ENCODE data around the gene HMG20A.

The HMG20A gene

DNA sequence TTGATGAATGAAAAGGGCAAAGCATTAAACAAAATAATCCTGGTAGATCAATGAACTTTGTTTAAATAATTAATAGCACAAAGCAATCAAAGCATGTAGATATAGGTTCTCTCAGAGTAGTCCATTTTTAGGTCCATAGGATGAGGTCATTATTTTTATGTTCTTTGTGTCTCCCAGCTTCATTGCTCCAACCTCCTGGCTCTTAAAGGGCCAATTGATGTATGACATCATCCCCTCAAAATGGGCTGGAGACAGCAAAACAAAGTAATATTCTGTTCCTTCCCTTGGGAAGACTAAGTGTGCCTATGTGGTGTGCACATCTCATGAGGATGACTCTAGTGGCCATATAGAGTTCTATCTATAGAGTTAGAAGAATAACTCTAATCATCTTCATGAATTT, 49.5 kb downstream of the HMG20A start:
- no peak for DNase-seq
- intact Hi-C loops (cut with DNase I), result no loop called here

DNA sequence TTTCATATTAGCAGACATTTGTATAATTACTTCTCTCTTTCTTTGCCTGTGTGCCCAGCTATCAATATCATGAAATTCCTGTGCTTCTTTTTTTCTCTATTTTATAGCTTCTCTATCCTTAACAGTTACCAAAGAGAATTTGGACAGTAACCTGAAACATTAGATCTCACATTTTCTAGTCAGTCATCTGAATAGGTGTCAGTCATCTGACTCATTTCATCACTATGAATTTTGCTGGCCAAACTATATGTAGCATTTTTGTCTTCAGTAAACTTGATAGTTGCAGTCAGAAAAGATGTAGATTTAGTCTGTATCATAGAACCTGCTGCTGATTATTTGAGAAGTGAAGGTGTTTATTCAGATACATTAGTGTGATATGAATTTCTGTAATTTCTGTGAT, 52.6 kb downstream of the HMG20A start:
- intact Hi-C loops (cut with DNase I), result no loop called here

DNA sequence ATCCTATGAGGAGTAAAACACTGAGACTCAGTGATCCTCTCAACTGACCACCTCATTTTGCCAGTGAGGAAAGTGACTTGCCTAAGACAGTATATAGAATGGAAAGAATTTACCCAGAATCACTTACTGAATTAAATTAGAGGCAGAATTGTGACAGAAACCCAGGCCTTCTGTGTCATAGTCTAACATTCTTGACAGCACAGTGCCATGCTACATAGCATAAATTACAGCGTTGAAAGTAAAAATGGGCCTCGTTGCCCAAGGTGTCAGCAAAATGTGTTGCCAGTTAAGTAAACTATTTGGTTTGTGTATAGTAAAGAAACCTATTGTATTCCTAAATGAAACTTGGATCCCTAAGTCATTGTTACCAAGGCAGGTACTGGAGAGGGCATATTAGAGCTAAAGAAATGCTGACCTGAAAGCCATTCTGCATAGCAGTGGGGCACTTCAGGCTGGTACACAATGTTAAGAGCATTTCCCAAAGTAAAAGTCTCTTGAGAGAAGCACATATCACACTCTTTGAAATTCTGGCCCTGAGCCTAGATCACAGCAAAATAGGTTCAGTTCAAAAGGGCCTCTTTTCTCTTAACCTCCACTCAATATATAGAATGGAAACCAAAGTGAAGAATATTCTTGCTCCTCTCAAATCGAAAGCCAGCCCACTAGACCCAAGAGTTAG, 53.8 kb downstream of the HMG20A start:
- no peak for DNase-seq
- intact Hi-C loops (cut with DNase I), result no loop called here

More for the DNA sequence above, 52.6 kb downstream of the HMG20A start:
- DNase-seq, result no peak

DNA sequence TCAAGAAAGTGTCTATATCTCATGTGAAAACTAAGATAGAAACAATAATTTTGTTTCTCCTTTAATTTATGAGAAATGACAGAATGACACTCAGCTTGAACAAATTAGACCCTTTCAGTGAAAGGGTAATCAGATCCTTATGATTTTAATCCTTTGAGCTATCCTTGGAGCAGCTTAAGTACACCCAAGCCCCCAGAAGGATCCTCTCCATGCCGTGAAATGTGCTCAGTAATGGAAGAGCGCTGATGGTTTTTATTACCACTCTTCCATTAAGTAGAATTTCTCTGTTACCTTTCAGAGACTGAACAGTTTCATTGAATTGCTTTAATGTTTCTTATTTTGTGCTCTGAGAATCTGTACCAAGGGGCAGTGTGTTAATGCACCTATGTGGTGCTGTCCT, 54.3 kb downstream of the HMG20A start:
- DNase-seq, result no peak
- intact Hi-C loops (cut with DNase I), result no loop called here

DNA sequence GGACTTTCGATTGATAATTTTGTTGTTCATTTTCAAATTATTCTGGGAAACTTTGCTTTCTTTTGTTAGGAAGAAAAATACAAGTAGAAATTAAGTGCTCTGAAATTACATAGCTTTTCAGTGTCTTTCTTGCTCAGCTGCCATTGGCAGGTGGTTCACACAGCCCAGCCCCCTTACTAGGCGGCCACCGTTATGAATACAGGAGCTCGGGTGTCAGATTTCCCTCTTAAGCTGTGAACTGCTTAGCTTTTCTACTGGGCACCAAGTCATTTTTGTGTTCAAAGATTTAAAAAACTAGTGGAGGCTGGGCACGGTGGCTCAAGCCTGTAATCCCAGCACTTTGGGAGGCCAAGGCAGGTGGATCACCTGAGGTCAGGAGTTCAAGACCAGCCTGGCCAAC, 55.2 kb downstream of the HMG20A start:
- intact Hi-C loops (cut with DNase I), result no loop called here
- no peak for DNase-seq

DNA sequence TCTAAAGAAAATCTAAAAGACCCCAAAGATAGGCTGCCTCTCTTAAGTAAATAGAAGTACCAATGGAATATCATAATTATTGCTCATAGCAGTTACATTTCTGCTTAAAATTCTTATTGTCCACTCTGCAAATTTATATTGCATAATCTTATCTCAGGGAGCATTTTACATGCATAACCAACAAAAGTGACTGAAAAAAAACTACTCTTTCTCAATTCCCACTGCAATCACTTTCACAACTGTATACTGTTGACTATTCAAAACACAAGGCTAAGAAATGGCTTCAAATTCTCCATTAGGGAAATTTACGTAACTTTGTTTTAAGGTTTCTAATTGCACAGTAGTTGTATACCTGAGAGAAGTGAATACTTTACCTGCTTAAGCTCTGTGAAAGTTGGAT, 56.3 kb downstream of the HMG20A start:
- intact Hi-C loops (cut with DNase I), result no loop called here
- no peak for DNase-seq

DNA sequence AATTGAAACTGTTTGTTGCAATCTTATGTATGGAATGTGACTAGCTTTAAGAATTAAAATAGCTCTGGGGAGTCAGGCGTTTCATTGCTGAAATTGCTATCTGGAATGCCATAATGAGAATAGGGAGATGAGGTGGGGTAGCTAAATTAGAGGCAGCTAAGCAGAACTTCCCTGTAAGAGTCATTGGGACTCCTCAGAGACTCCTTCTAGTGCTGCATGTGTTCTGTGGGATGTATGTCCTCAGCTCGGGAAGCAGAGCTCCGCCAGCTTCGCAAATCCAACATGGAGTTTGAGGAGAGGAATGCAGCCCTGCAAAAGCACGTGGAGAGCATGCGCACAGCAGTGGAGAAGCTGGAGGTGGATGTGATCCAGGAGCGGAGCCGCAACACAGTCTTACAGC, 57.4 kb downstream of the HMG20A start:
- DNase-seq, result no peak
- intact Hi-C loops (cut with DNase I), result no loop called here

DNA sequence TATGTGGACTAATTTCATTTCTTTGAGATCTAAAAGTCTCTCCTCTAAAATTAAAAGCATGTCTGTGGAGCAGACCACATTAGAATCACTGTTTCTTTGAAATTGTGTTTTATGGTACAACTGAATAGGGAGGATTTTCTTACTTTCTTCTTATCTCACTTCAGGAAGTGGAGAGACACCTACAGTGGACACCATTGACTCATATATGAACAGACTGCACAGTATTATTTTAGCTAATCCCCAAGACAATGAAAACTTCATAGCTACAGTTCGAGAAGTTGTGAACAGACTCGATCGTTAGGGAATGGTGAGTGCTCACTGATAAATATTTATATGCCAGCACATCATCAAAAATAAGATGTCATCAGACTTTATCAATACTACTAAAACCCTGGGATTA, 58.3 kb downstream of the HMG20A start:
- no peak for DNase-seq
- intact Hi-C loops (cut with DNase I), result no loop called here

DNA sequence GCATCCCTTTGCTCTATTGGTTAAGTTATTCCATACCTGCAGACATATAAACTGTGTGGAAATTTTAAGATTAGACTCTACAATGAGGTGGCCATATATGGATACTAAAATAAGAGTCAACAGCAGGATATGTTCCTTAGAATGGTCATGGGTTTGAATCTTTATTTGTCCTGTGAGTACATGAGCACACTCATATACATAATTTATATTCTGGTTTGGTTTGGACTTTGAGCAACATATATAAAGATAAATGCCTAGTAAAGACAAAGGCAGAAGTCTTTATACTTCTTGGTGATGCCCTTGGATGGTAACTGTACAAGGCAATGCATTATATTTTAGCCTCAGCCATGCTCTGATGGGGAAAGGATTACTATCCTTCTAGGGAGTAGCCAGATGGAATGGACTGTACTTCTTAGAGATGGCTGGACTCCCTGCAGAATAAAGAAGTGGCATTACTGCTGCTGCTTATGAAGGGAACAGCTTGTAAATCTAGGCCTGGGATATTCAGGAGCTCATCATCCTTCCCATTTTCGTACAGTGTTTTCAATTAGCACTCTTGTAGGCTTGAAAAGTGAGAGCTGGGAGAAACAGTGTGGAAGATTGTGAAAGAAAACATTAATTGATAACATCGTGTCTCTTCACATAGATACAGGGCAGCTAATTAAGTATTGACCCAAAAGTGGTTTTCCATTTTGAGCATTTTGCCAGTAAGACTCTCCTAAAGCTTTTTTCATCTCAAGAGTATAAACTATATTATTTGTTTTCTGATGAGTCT, 60.4 kb downstream of the HMG20A start:
- intact Hi-C loops (cut with DNase I), result no loop called here
- DNase-seq, result no peak

DNA sequence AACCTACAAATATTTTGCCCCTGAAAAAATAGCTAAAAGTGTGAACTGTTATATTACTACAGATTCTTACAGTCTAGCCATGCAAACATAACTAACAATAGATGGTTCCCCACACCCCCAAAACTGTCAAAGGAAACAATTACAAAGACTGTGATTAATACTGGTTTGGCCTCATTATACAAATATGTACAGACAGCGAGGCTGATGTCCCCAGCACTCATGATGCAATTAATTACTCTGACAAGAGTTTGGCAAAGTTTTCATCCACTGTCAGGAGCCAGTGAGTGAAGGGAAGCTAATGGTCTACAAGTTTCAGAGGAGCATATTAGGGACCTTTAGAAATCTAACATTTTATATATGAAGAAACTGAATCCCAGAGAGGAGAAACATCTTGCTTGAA, 61.0 kb downstream of the HMG20A start:
- intact Hi-C loops (cut with DNase I), result no loop called here

DNA sequence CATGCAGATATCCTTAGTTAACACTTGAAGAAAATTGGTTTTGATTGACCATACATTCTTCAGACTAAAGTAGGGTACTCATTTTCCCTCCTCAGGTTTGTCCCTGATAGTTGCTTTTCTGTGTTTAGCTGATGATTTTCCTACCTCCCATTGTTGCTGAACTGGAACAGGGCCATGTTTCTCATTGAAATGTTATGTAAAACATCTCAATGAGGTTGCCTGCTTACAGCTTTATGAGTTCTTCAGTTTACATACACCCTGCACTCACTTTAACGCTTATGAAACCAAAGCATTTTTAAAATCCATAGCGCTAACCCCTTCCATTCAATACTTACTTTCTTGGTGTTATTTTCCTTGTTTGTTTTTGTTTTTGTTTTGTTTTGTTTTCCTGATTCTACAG, 61.9 kb downstream of the HMG20A start:
- intact Hi-C loops (cut with DNase I), result no loop called here
- no peak for DNase-seq

More for the DNA sequence above, 61.0 kb downstream of the HMG20A start:
- no peak for DNase-seq

DNA sequence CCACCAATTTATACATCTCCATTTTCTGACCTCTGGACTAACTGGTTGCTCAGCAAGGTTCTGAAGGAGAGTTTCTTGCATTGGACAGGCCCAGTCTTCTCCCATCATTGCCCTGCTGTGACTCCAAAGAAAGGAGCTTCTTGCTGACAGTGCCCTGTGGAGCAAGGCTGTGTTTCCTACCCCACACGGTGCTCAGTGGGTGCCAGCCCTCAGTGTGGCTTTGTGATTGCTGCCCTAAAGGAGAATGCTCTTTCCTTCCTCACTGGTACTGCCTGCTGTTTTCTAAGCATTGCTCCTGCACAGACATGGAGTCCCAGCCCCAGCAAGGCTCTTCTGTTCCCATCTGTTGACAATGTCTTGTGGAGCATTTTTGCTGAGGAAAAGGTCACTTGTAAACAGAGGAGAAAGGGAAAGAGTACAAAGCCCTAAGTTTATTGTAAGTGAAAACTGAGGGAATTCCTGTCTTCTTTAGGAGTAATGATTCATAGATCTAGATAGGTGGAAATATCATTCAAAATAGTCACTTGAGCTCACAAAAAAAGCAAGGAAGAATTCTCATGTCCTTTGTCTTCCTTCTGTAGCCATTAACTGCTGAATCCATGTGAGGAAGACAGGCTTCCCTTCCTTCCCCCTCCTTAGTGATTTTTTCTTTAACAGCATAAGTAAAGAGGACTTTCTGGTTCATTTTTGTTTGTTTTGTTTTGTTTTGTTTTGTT, 62.9 kb downstream of the HMG20A start:
- intact Hi-C loops (cut with DNase I), result no loop called here
- DNase-seq, result no peak

DNA sequence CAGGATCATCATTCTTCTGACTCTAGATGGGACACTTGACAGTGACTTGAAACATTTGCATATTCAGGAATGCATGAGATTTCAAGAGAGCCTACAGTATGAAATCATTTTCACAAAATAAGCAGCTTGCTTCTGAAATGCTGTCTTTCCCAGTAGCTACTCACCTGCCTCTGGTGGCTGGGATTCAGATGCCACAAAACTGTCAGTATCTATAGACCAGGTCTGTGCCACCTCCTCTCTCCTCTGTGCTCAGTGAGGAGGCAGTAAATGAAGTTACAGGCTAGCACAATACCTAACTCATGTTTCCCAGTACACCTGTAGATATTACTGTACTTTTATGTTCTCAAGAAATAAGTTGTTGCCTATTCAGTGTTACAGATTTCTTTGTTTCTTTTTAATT, 64.3 kb downstream of the HMG20A start:
- intact Hi-C loops (cut with DNase I), result no loop called here
- DNase-seq, result no peak

DNA sequence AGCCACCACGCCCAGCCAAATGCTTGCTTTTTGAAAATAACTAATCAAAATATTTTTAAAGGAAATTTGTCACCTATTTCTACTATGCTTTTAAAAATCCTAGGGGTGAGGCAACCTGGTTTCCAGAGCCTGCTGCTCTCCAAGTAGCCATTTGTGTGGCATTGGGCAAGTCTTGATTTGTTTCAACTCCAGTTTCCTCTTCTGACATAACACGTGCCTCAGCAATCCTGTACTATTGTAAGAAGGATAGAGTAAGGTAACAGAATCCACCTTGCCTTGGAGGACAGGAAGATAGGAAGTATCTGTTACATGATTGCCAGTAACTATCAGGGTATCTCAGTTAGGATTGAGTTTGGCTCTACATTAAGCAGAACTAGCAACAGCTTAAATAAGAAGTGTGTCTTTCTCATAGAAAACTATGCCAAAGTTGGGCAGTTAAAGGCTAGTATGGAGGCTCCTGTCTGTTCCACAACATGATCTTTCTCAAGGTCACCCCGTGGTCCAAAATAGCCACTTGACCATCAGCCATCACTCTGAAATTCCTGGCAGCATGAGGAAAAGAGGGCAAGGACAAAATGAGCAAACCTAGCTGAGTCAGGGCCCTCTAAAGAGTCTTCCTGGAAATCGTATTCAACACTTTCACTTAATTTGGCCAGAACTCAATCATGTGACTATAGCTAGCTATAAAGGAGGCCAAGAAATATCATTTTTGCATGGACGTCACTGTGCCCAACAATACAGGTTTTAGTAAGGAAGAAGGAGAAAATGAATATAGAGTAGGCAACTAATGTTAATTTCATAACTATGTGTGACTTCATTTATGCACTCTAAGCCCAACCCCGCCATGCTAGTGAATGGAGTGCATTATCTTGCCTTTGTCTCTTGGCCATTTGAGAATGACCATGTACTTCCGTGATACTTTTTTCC, 66.1 kb downstream of the HMG20A start:
- intact Hi-C loops (cut with DNase I), result no loop called here
- no peak for DNase-seq

DNA sequence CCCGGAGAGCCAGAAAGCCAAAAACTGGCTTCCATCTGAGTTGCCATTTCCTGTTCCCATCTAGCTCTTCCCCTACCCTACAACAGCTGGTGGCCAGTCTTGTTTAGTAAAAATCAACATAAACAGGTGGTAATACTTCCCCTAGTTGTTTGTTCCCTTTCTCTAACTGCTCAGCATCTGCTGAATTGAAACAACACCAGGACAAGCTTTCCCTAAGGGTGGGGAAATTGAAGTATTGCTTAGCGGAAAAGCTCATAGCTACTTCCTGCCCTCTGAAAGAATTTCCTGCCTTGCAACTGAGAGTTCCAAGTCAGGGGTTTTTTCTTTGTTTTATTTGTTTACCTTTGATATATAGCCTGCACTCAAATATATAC, 66.8 kb downstream of the HMG20A start:
- intact Hi-C loops (cut with DNase I), result no loop called here
- DNase-seq, result no peak

DNA sequence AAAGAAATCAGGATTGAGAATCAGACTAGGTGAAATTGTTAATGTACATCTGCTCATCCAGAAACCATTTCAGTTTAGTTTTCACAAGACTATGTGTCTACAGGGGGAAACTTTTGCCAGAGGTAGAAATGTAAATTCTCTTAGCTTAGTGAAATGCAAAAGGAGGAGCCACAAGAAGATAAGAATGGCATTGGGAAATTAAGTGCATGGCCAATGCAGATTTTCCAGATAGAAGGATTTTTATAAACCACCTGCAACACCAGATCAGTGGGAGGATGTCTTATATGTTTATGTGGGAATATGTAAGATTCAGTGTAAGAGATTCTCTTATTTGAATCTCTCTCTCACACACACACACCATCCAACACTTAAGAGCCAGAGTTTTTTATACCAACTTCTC, 67.2 kb downstream of the HMG20A start:
- no peak for DNase-seq
- intact Hi-C loops (cut with DNase I), result no loop called here

DNA sequence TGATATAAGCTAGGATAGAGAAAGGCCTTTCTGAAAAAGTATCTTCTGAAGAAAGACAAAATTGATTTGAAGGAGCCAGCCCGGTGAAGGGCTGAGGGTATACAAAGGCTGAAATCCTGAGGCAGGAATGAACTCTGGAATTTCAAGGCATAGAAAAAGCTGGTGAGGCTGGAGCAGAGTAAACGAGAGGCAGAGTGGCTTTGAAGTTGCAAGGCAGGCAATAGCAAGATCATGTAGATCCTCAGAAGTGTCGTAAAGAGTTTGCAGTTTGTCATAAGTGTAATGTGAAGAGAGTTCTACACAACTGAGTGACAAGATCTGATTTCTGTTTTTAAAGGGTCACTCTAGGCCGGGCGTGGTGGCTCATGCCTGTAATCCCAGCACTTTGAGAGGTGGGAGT, 69.0 kb downstream of the HMG20A start:
- intact Hi-C loops (cut with DNase I), result loop anchor here (10.0 kb wide), 1 partner anchor 555 kb away; the partner anchor contains the start of gene RCN2

DNA sequence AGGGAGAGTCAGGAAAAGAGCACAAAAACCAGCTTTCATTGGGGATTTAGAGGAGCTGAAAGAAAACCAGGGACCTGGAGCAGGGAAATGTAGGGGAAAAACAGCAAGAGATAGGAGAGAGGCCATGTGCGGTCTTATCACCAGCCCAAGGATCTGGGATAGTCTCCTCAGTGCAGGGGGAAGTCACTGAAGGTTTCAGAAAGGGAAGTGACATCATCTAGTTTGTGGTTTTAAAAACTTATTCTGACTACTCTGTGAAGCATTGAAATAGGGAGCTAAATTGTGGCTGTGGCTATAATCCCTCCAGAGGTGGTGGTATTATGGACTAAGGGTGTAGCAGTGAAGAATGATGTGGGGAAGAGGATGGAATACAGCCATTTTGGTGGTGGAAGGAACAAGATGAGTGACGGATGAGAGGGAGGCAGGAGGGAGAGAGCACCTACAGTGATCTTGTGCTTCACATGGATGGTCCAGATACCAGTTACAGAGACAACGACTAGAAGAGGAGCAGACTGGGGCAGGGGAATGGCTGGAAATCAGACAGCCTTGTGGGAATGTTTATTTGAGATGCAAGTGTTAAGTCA, 72.7 kb downstream of the HMG20A start:
- intact Hi-C loops (cut with DNase I), result loop anchor here (10.0 kb wide), 1 partner anchor 559 kb away; the partner anchor contains the start of gene RCN2
- no peak for DNase-seq

More for the DNA sequence above, 69.0 kb downstream of the HMG20A start:
- no peak for DNase-seq

DNA sequence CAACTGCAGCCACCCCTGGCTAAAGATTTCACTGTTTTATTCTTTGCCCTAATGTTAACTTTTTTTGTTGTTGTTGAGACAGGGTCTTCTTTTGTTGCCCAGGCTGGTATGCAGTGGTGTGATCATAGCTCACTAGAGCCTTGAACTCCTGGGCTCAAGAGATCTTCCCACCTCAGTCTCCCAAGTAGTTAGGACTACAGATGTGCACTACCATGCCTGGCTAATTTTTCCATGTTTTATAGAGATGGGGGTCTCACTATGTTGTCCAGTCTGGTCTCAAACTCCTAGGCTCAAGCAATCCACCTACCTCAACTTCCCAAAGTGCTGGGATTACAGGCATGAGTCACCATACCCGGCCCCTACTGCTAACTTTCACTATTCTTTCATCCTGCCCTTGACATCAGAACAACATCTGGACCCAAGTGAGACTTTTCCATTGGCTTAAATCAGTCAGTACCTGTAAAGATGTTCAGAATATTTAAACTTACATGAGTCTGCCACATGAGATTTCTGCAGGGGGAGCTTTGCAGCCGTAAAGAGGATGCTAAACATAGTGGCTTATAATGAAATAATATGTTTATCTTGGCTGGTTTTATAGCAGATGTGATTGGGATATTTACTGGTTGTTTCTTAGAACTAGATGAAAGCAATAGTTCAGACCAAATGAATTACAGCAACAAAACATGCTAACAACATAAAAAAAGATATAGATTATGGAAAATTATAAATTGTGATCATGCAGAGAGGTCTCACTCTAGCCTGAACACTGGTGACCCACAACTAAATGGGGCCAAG, 73.6 kb downstream of the HMG20A start:
- intact Hi-C loops (cut with DNase I), result loop anchor here (10.0 kb wide), 1 partner anchor 559 kb away; the partner anchor contains the start of gene RCN2
- DNase-seq, result no peak

Data from posterior cingulate gyrus (tissue), 11 donors.